Measurements from ENCODE around the gene TMEM219. TPM values are rescaled to one million over a fixed set of nuclear protein-coding genes. Genes with fewer than 3 reads are reported as not detected.

TMEM219 gene
- total and polyA plus RNA-seq, 2 donors (not counting 3 experiments of a cell fraction or from before 2014, with no cell fraction given): 110 to 182 TPM

GRCh38 chr16:29990883-29991570, 29.1 kb downstream of the TMEM219 start:
- no peak overlapping the region for H3K4me3 ChIP-seq (replicated peaks in 1 of 3; ENCODE audit: insufficient read depth in 1 of 3, low read depth in 1 of 3, low read length in 3 of 3)
- no TSS peak for BruUV-seq (replicated peaks)
- dilution Hi-C loops (cut with MboI; ENCODE audit: extremely low pct_ligation_motif_present, low sequenced_read_pairs) (loop anchor here (10.0 kb wide), 1 partner anchor 186 kb away; the partner anchor contains the start of gene MAZ), intact Hi-C loops (cut with micrococcal nuclease) (no loop called here)
- H3K9ac ChIP-seq (replicated peaks; ENCODE audit: extremely low read depth, insufficient read depth, low read length): no peak overlapping the region
- H4K20me1 ChIP-seq (replicated peaks; ENCODE audit: control insufficient read depth, extremely low read depth, insufficient read depth, low read length): no peaks in the 10 kb centered on the region
- H3K27me3 ChIP-seq (ENCODE audit: control insufficient read depth in 2 of 2, insufficient read depth in 2 of 2, low read length in 2 of 2): no peaks in the 10 kb centered on the region
- H3K79me2 ChIP-seq (ENCODE audit: control insufficient read depth, insufficient read depth, low read length): no peaks in the 10 kb centered on the region
- no peaks in the 10 kb centered on the region for H3K9me3 ChIP-seq (replicated peaks; ENCODE audit: control insufficient read depth, insufficient read depth, low read length)
- no peaks in the 10 kb centered on the region for H3K9me1 ChIP-seq (replicated peaks; ENCODE audit: control insufficient read depth, extremely low read depth, insufficient read depth, low read length)
- no peak overlapping the region for H3K27ac ChIP-seq (ENCODE audit: insufficient read depth, low read depth, low read length)
- peaks cover 14% of the 10 kb centered on the region for H3K4me1 ChIP-seq (ENCODE audit: control insufficient read depth, extremely low read depth, insufficient read depth, low read length)
- H3K36me3 ChIP-seq (ENCODE audit: control insufficient read depth in 2 of 2, extremely low read depth in 1 of 2, insufficient read depth in 2 of 2, low read length in 2 of 2): peaks cover 21 to 63% of the 10 kb centered on the region in 2 experiments
- ChIA-PET POLR2A (no interaction called here), CTCF (interaction anchor here (0.6 to 1.9 kb wide), 2 partner anchors 41 to 115 kb away, joined by 3 to 6 read pairs; partner anchors contain the start of gene TLCD3B)
- H3K4me2 ChIP-seq (ENCODE audit: insufficient read depth, low read length): no peak overlapping the region
- no peak for FAIRE-seq
- TF ChIP-seq MYC (IDR thresholded peaks at IDR 0.05; ENCODE audit: low read depth, low read length): no peak
- TF ChIP-seq POLR2A (IDR thresholded peaks at IDR 0.05; ENCODE audit: low read depth, low read length): no peak
- no peak for TF ChIP-seq POLR2AphosphoS5 (IDR thresholded peaks at IDR 0.05; ENCODE audit: insufficient read depth, low read depth, low read length)
- TF ChIP-seq EZH2 (IDR thresholded peaks at IDR 0.05; ENCODE audit: borderline replicate concordance, low read depth, low read length, severe bottlenecking): no peak
- no peak for TF ChIP-seq FOS (IDR thresholded peaks at IDR 0.05; ENCODE audit: borderline replicate concordance, insufficient read depth, low read length)
- TF ChIP-seq JUN (IDR thresholded peaks at IDR 0.05; ENCODE audit: borderline replicate concordance, insufficient read depth, insufficient read length, low read depth): no peak
- no peak for TF ChIP-seq GATA2 (IDR thresholded peaks at IDR 0.05; ENCODE audit: insufficient read depth, insufficient read length, low read depth, low read length)
- TF ChIP-seq CTCF (IDR thresholded peaks at IDR 0.05; ENCODE audit: extremely low read depth in 1 of 2, insufficient read depth in 1 of 2, low read depth in 1 of 2, low read length in 2 of 2): no peak
- TF ChIP-seq, protein P1, sequence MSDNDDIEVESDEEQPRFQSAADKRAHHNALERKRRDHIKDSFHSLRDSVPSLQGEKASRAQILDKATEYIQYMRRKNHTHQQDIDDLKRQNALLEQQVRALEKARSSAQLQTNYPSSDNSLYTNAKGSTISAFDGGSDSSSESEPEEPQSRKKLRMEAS (IDR thresholded peaks at IDR 0.05; ENCODE audit: insufficient read depth, insufficient read length): no peak
- no peak for DNase-seq (ENCODE audit: low read depth, low spot score)
- no peak overlapping the region for H2AFZ ChIP-seq (ENCODE audit: low read depth, low read length)
